Stimulated activated memory B cell treated with anti-CD40 and anti-IgM and Interleukin-4, amounts not matched to agents 10 μg/mL and 1 μg/mL and 100 μg/mL, for 72 hours (primary cell): Measurements from ENCODE around the gene CDKN3.
"Not testable (repeated sequence)": the region's sequence is repeated elsewhere in the genome, so short reads cannot be mapped to it uniquely, and the experiment has no call there.

Source experiments
- ATAC-seq: fragments of 150-1000 bp; cut with Tn5 transposase; 2 replicates; pipeline ENCODE4 v1.10.0; 2021
- H3K27ac Mint-ChIP-seq: one replicate; pipeline ENCODE4 v1.8.0; 2022; ENCODE audit warnings: mild to moderate bottlenecking, mixed read lengths
- H3K27me3 Mint-ChIP-seq: one replicate; pipeline ENCODE4 v1.8.0; 2022; ENCODE audit warnings: mixed read lengths
- H3K36me3 Mint-ChIP-seq: one replicate; pipeline ENCODE4 v1.8.0; 2022; ENCODE audit warnings: mixed read lengths
- H3K4me1 Mint-ChIP-seq: one replicate; pipeline ENCODE4 v1.8.0; 2022; ENCODE audit warnings: mixed read lengths
- H3K4me3 Mint-ChIP-seq: one replicate; pipeline ENCODE4 v1.8.0; 2022; ENCODE audit warnings: mild to moderate bottlenecking, moderate library complexity, mixed read lengths
- H3K9me3 Mint-ChIP-seq: one replicate; pipeline ENCODE4 v1.8.0; 2022; ENCODE audit warnings: mixed read lengths

CDKN3 gene

DNA sequence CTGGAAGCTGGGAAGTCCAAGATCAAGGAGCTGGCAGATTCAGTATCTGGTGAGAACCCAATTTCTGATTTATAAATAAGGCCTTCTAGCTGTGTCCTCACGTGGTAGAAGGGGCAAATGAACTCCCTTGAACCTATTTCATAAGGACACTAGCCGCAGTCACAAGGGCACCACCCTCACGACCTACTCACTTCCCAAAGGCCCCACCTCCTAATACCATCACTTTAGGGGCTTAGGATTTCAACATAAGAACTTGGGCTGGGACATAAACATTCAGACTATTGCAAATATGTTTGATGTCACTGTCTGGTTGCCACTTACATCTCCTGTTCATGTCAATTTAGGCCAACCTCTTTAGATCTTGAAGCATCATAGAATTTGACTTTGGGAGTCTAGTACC, 55.2 kb downstream of the CDKN3 start:
- no peaks in the 10 kb centered on the region for H3K36me3 Mint-ChIP-seq
- no peaks in the 10 kb centered on the region for H3K27me3 Mint-ChIP-seq
- H3K4me3 Mint-ChIP-seq, result no peak overlapping the region
- no peak for ATAC-seq
- peaks cover 11% of the 10 kb centered on the region for H3K4me1 Mint-ChIP-seq
- no peak overlapping the region for H3K27ac Mint-ChIP-seq
- no peaks in the 10 kb centered on the region for H3K9me3 Mint-ChIP-seq

DNA sequence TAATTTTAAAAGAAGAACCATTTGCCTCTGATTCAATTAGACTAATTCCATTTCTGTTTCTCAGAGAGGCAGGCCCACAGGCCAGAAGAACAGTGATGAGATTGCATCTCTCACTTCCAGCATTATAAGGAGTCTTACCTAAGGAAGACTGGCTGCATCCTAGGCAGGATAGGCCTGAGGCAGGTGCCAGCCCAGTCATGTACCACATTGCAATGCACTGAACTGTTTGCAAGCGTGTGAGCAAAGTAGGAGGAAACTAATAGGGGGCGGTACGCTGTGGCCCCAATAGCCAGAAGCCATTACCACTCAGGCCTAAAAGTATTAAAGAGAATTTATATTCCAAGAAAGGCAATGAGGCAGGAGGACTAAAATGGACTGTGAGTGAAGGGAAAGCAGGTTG, 56.4 kb downstream of the CDKN3 start:
- Mint-ChIP-seq H3K27ac (no peak overlapping the region), H3K36me3 (no peaks in the 10 kb centered on the region), H3K4me1 (peaks cover 11% of the 10 kb centered on the region), H3K9me3 (peaks cover under 1% of the 10 kb centered on the region), H3K4me3 (no peak overlapping the region), H3K27me3 (no peaks in the 10 kb centered on the region)
- no peak for ATAC-seq

DNA sequence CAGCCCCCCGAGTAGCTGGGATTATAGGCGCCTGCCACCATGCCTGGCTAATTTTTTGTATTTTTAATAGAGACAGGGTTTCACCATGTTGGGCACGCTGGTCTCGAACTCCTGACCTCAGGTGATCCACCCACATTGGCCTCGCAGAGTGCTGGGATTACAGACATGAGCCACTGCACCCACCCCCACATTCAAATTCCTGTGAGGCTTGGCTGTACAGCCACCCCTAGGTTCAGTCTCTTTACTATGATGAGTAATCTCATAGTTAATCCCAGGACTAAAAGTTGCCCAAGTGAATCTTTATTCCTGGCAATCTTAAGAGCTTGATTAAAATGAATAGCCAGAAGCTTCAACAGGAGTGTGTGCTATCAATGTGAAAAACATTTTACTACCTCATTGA, 57.2 kb downstream of the CDKN3 start:
- peaks cover 11% of the 10 kb centered on the region for H3K4me1 Mint-ChIP-seq
- H3K27me3 Mint-ChIP-seq, H3K9me3 Mint-ChIP-seq, H3K36me3 Mint-ChIP-seq, H3K4me3 Mint-ChIP-seq, ATAC-seq, H3K27ac Mint-ChIP-seq: not testable (repeated sequence)

DNA sequence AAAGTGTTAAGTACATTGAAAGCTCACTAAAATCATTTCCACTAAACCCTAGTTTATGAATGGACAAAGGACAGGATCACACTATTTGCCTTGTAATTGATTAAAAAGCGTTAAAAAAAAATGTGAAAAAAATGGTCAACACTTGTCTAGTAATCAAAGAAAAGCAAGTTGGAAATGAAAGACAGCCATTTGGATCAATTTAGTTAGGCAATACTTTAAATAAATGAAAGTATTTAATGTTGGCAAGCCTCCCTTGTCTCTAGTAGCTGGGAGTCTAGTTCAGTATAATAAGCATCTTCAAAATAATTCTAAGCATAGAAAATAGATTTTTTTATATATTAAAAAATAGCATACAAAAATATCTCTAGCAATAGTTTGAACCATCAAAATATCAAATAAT, 58.6 kb downstream of the CDKN3 start:
- ATAC-seq, result no peak

DNA sequence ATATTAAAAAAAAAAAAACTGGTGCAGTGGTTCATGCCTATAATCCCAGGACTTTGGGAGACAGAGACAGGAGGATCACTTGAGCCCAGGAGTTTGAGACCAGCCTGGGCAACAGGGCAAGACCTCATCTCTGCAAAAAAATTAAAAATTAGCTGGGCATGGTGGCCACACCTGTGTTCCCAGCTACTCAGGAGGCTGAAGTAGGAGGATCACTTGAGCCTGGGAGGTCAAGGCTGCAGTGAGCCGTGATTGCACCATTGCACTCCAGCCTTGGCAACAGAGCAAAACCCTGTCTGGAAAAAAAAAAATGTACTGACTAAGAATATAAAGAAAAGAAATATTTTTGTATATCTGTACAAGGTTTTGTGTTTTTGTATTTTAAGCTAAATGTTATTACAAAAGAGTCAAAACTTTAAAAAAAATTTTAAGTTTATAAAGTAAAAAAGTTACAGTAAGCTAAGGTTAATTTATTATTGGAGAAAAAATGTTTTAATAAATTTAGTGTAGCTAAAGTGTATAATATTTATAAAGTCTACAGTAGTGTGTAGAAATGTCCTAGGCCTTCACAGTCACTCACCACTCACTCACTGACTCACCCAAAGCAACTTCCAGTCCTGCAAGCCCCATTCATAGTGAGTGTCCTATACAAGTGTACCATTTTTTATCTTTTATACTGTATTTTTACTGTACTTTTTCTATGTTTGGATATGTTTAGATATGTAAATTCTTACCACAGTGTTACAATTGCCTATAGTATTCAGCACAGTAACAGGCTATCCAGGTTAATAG, 60.2 kb downstream of the CDKN3 start:
- H3K4me3 Mint-ChIP-seq, H3K27ac Mint-ChIP-seq: not testable (repeated sequence)

More for the DNA sequence above, 58.6 kb downstream of the CDKN3 start:
- Mint-ChIP-seq H3K9me3 (peaks cover 17% of the 10 kb centered on the region), H3K27me3 (no peaks in the 10 kb centered on the region), H3K4me1 (peaks cover 10% of the 10 kb centered on the region), H3K27ac (no peak overlapping the region), H3K4me3 (no peak overlapping the region), H3K36me3 (peaks cover 5% of the 10 kb centered on the region)

DNA sequence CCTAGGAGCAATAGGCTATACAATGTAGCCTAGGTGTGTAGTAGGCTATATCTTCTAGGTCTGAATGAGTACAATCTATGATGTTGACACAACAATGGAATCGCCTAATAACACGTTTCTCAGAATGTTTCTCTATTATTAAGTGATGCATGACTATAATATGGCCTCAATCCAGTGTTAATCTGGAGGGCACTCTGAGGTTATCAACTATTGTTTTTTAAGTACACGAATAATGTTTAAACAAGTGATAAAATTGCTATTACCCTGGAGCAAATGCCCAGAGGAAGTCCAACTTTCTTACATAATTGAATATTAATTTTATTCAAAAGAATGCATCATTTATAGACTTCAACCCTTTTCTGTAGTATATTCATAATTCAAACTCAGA, 60.8 kb downstream of the CDKN3 start:
- Mint-ChIP-seq H3K4me3 (no peak overlapping the region), H3K36me3 (peaks cover 5% of the 10 kb centered on the region)

More for the DNA sequence above, 60.2 kb downstream of the CDKN3 start:
- not testable (repeated sequence) for ATAC-seq, H3K27me3 Mint-ChIP-seq, H3K36me3 Mint-ChIP-seq, H3K4me1 Mint-ChIP-seq
- H3K9me3 Mint-ChIP-seq, result peaks cover 17% of the 10 kb centered on the region

DNA sequence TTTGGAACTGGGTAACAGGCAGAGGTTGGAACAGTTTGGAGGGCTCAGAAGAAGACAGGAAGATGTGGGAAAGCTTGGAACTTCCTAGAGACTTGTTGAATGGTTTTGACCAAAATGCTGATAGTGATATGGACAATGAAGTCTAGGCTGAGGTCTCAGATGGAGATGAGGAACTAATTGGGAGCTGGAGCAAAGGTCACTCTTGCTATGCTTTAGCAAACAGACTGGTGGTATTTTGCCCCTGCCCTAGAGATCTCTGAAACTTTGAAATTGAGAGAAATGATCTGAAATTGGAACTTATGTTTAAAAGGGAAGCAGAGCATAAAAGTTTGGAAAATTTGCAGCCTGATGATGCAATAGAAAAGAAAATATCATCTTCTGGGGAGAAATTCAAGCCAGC, 61.7 kb downstream of the CDKN3 start:
- ATAC-seq, H3K4me3 Mint-ChIP-seq, H3K27me3 Mint-ChIP-seq, H3K36me3 Mint-ChIP-seq, H3K4me1 Mint-ChIP-seq, H3K27ac Mint-ChIP-seq: not testable (repeated sequence)
- peaks cover 17% of the 10 kb centered on the region for H3K9me3 Mint-ChIP-seq

More for the DNA sequence above, 60.8 kb downstream of the CDKN3 start:
- Mint-ChIP-seq H3K27ac (no peak overlapping the region), H3K4me1 (no peaks in the 10 kb centered on the region), H3K27me3 (no peaks in the 10 kb centered on the region), H3K9me3 (peaks cover 17% of the 10 kb centered on the region)
- ATAC-seq, result no peak

DNA sequence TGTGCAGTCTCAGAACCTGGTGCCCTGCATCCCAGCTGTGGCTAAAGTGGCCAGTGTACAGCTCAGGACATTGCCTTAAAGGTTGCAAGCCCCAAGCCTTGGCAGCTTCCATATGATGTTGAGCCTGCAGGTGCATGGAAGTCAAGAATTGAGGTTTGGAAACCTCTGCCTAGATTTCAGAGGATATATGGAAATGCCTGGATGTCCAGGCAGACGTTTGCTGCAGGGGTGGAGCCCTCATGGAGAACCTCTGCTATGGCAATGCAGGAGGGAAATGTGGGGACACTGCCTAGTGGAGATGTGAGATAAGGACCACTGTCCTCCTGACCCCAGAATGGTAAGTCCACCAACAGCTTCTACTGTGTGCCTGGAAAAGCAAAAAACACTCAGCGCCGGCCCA, 62.3 kb downstream of the CDKN3 start:
- Mint-ChIP-seq H3K27ac (no peak overlapping the region), H3K27me3 (no peaks in the 10 kb centered on the region)
- no peak for ATAC-seq

DNA sequence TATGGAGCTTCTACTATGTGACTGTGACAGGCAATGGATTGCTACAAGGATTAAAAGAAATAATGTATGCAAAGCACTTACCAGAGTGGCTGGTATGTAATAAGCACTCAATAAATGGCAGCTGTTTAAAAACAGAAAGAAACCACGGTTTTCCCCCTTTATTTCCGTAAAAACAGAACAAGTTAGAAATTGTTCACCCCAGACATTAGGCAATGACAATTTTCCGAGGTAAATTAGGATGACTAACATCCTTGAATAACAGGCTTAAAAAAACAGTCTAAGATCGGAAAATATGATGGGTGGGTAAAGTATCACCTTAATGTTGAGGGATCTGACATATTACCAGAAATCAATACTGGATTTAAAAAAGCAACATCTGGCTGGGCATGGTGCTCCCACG, 65.2 kb downstream of the CDKN3 start:
- peaks cover 7% of the 10 kb centered on the region for H3K36me3 Mint-ChIP-seq
- no peak overlapping the region for H3K27ac Mint-ChIP-seq
- peaks cover 17% of the 10 kb centered on the region for H3K9me3 Mint-ChIP-seq
- no peak for ATAC-seq
- no peaks in the 10 kb centered on the region for H3K27me3 Mint-ChIP-seq
- H3K4me1 Mint-ChIP-seq, result no peaks in the 10 kb centered on the region
- H3K4me3 Mint-ChIP-seq, result no peak overlapping the region

More for the DNA sequence above, 62.3 kb downstream of the CDKN3 start:
- Mint-ChIP-seq H3K4me3 (no peak overlapping the region), H3K9me3 (peaks cover 17% of the 10 kb centered on the region), H3K4me1 (no peaks in the 10 kb centered on the region), H3K36me3 (peaks cover 5% of the 10 kb centered on the region)

DNA sequence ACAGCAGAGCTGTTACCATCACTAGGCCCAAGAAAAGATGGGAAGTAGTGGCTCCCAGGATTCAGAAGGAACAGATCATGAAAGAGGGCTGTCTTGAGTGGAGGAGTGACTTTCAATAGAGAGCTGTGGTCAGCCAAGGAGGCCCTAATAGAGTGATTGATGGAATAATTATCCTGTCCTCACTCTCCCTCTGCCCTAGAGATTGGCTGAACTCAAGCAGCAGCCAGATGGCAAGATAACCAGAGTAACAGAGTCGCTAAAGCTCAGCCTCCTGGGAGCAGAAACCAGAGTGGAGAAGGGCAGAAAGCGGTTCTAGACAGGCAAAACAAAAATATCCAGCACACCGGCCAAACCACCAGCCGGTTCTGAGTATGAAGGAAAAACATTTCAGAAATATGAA, 68.8 kb downstream of the CDKN3 start:
- Mint-ChIP-seq H3K27ac (no peak overlapping the region), H3K9me3 (peaks cover 7% of the 10 kb centered on the region)

DNA sequence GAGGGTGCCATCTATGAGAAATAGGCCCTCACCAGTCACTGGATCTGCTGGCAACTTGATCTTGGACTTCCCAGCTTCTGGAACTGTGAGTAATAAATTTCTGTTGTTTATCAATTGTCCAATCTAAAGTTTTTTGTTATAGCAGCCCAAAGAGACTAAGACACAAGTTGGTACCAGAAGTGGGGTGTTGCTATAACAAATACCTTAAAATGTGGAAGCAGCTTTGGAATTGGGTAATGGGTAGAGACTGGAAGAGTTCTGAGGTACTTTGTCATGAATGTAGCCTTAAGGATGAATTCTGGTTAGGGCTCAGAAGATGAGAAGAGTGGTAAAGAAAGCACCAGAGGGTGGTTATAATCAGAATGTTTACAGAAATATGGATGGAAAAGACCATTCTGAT, 70.5 kb downstream of the CDKN3 start:
- ATAC-seq, result no peak
- peaks cover 7% of the 10 kb centered on the region for H3K9me3 Mint-ChIP-seq
- no peaks in the 10 kb centered on the region for H3K27me3 Mint-ChIP-seq
- peaks cover 33% of the 10 kb centered on the region for H3K36me3 Mint-ChIP-seq
- H3K4me3 Mint-ChIP-seq, result no peak overlapping the region
- H3K27ac Mint-ChIP-seq, result no peak overlapping the region
- no peaks in the 10 kb centered on the region for H3K4me1 Mint-ChIP-seq

More for the DNA sequence above, 68.8 kb downstream of the CDKN3 start:
- Mint-ChIP-seq H3K4me3 (no peak overlapping the region), H3K27me3 (no peaks in the 10 kb centered on the region), H3K4me1 (no peaks in the 10 kb centered on the region), H3K36me3 (peaks cover 24% of the 10 kb centered on the region)
- ATAC-seq, result no peak
